C4-2B (cell line): Measurements from ENCODE around the gene COG5.

Experiments used
- CTCF ChIP-seq: fragments of 450-650 bp; conservative IDR thresholded peaks from 2 replicates; pipeline ENCODE4 v1.5.1; 2017; ENCODE audit warnings: mild to moderate bottlenecking
- ZFX ChIP-seq: fragments of 450-650 bp; IDR thresholded peaks from 2 replicates; pipeline ENCODE4 v1.6.1; 2017

GRCh38 chr7:107169120-107170050 is 394.3 kb downstream of the COG5 start:
- TF ChIP-seq CTCF (no peak; the same call in 1 of the 2 replicates), ZFX (no peak)
